ENCODE data around the gene KBTBD13.

GRCh38 chr15:65087411-65087810, 10.9 kb downstream of the KBTBD13 start:
- no peak for TF ChIP-seq POLR2A (IDR thresholded peaks at IDR 0.05)
- TF ChIP-seq, protein P1, sequence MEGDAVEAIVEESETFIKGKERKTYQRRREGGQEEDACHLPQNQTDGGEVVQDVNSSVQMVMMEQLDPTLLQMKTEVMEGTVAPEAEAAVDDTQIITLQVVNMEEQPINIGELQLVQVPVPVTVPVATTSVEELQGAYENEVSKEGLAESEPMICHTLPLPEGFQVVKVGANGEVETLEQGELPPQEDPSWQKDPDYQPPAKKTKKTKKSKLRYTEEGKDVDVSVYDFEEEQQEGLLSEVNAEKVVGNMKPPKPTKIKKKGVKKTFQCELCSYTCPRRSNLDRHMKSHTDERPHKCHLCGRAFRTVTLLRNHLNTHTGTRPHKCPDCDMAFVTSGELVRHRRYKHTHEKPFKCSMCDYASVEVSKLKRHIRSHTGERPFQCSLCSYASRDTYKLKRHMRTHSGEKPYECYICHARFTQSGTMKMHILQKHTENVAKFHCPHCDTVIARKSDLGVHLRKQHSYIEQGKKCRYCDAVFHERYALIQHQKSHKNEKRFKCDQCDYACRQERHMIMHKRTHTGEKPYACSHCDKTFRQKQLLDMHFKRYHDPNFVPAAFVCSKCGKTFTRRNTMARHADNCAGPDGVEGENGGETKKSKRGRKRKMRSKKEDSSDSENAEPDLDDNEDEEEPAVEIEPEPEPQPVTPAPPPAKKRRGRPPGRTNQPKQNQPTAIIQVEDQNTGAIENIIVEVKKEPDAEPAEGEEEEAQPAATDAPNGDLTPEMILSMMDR (IDR thresholded peaks at IDR 0.05 in 8 of 11, conservative IDR thresholded peaks at IDR 0.05 in 3 of 11) = no peak
- no peak for TF ChIP-seq POLR2AphosphoS5 (IDR thresholded peaks at IDR 0.05)

Measured in spleen (tissue), 7 donors.